Neutrophil (primary cell): ENCODE data around the gene PDE8A.

Experiments used
- H3K27ac ChIP-seq: fragments of 200-600 bp; sonication (generic); 2 replicates; pipeline ENCODE4 v1.5.1; 2016; ENCODE audit warnings: mild to moderate bottlenecking, moderate library complexity
- H3K27me3 ChIP-seq: fragments of 200-600 bp; sonication (generic); 2 replicates; pipeline ENCODE4 v1.6.0; 2016; ENCODE audit warnings: mild to moderate bottlenecking
- H3K36me3 ChIP-seq: fragments of 200-600 bp; sonication (generic); 2 replicates; pipeline ENCODE4 v1.5.1; 2017
- H3K4me1 ChIP-seq, 2 experiments: fragments of 200-600 bp in 1 of 2; sonication (generic) in 1 of 2; 1 replicate in 1 of 2; 2 replicates in 1 of 2; pipeline versions ENCODE4 v1.5.1 to v1.6.1; 2013 to 2016; ENCODE audit warnings: low read depth in 1 of 2, low read length in 1 of 2, mild to moderate bottlenecking in 1 of 2, moderate library complexity in 1 of 2; ENCODE audit not compliant: control insufficient read depth in 1 of 2, insufficient read depth in 1 of 2
- H3K4me3 ChIP-seq, 2 experiments: fragments of 200-600 bp in 1 of 2; sonication (generic) in 1 of 2; 1 replicate in 1 of 2; 2 replicates in 1 of 2; pipeline ENCODE4 v1.5.1; 2013 to 2016; ENCODE audit warnings: low read depth in 1 of 2, low read length in 1 of 2, mild to moderate bottlenecking in 1 of 2, moderate library complexity in 1 of 2
- H3K9me3 ChIP-seq: fragments of 200-600 bp; sonication (generic); 2 replicates; pipeline ENCODE4 v1.5.1; 2016
- CTCF ChIP-seq: fragments of 200-600 bp; sonication (generic); IDR thresholded peaks from 2 replicates; pipeline ENCODE4 v1.5.1; 2016; ENCODE audit warnings: antibody characterized with exemption

Gene PDE8A

DNA sequence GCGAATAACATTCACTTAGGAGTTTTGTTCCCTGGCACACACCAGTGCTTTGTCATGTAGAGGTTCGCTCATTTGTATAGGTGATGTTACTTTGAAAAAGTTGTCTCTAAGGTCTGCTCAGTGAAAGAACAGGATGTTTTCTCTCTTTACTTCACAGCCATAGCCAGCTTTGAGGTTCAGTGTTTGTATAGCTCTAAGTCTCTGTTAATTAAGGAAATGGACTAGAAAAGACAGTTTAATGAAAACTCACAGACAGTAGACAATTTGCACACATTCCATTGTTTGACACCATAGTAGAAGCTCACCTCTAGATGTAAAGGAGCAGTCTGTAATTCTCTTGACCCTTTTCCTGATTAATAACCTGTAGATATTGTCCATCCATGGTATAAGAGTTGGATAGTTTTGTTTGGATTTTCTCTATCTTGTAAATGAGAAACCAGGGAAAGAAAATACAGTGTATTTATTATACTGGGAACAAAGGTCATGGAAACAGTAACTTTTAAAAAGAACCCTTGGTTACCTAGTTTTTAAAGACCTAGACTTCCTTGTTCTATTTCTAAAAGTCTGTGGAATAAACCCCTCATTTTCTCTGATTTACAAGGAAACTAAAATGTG is 50.4 kb downstream of the PDE8A start:
- Histone ChIP-seq H3K4me1 (peaks cover 5 to 8% of the 10 kb centered on the region in 2 experiments), H3K36me3 (no peaks in the 10 kb centered on the region), H3K9me3 (no peaks in the 10 kb centered on the region), H3K4me3 (no peak overlapping the region), H3K27ac (no peak overlapping the region), H3K27me3 (no peaks in the 10 kb centered on the region)
- no peak for TF ChIP-seq CTCF

DNA sequence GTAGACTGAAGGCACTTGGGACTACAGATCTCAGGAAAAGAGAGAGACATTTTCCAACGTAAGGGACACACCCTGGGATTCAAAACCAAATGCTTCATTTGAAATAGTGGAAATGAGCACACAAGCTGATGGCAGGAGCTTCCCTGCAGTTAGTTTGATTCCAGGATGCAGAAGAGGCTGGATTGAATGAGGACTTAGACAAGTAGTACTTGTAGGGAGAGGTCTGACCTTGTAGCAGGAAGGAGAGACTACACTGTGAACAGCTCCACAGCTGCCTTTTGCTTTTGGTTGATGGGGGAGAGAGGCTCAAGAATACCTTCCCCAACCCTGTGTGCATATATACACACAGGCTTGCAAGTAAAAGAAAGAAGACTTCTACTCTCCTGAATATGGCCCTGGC is 51.5 kb downstream of the PDE8A start:
- TF ChIP-seq CTCF: no peak
- no peak overlapping the region for H3K4me3 ChIP-seq
- no peaks in the 10 kb centered on the region for H3K27me3 ChIP-seq
- peaks cover 0 to 13% of the 10 kb centered on the region in 2 experiments for H3K4me1 ChIP-seq
- H3K27ac ChIP-seq: no peak overlapping the region
- no peaks in the 10 kb centered on the region for H3K9me3 ChIP-seq
- H3K36me3 ChIP-seq: no peaks in the 10 kb centered on the region

- H3K9me3 ChIP-seq: no peaks in the 10 kb centered on the region
- TF ChIP-seq CTCF: no peak
These were observed 52.6 kb downstream of the PDE8A start for GRCh38 chr15:85034276-85034675.

GRCh38 chr15:85035980-85036379 is 54.3 kb downstream of the PDE8A start:
- H3K27me3 ChIP-seq: no peaks in the 10 kb centered on the region
- TF ChIP-seq CTCF: no peak
- H3K36me3 ChIP-seq: no peaks in the 10 kb centered on the region
- no peak overlapping the region for H3K4me3 ChIP-seq
- H3K4me1 ChIP-seq: peaks cover 0 to 13% of the 10 kb centered on the region in 2 experiments
- no peaks in the 10 kb centered on the region for H3K9me3 ChIP-seq
- H3K27ac ChIP-seq: no peak overlapping the region

More at GRCh38 chr15:85034276-85034675, 52.6 kb downstream of the PDE8A start:
- H3K27ac ChIP-seq: no peak overlapping the region
- H3K36me3 ChIP-seq: no peaks in the 10 kb centered on the region
- no peak overlapping the region for H3K4me3 ChIP-seq
- H3K27me3 ChIP-seq: no peaks in the 10 kb centered on the region
- H3K4me1 ChIP-seq: peaks cover 0 to 13% of the 10 kb centered on the region in 2 experiments

DNA sequence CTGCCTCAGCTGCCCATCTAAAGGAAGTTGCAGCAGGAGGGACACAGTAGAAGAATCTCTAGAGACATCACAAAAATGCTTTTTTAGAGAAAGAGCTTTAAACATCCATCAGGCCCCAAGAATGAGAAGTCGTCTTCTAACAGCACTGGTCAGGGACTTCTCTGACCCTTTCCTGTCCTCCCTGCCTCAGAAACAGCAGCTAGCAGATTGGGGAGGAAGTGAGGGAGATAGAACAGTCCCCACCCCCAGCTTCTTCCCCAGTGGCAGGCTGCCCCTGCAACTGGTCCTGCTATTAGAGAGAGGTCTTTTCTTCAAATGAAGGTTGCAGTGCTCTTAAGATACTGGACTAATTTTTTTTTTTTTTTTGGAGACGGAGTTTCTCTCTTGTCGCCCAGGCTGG is 55.1 kb downstream of the PDE8A start:
- Histone ChIP-seq H3K36me3 (no peaks in the 10 kb centered on the region), H3K4me3 (no peak overlapping the region), H3K4me1 (peaks cover 0 to 13% of the 10 kb centered on the region in 2 experiments), H3K27ac (no peak overlapping the region), H3K9me3 (no peaks in the 10 kb centered on the region), H3K27me3 (no peaks in the 10 kb centered on the region)
- no peak for TF ChIP-seq CTCF
